K562 (cell line): Measurements from ENCODE around the gene LRRC8E. TPM values are rescaled to one million over a fixed set of nuclear protein-coding genes. Genes with fewer than 3 reads are reported as not detected.

Experiments
- BCOR ChIP-seq: fragments of 450-650 bp; IDR thresholded peaks from 2 replicates; pipeline ENCODE4 v1.6.1; 2016
- ZBTB1 ChIP-seq: sonication (generic); formaldehyde crosslinking; IDR thresholded peaks from 2 replicates; pipeline ENCODE4 v1.8.1; 2023; ENCODE audit warnings: missing genetic modification reagents, low read depth, mild to moderate bottlenecking, borderline replicate concordance
- polyA plus RNA-seq, 8 experiments: library from polyadenylated mRNA; depleted of rRNA in 4 of 8; stranded (reverse) in 5 of 8; unstranded in 3 of 8; fragments of >200 nt; fragmentation: Nextera tagmentation in 2 of 8; fragmentation: Illumina TruSeq in 1 of 8; extraction: Ambion mirVana in 2 of 8; extraction: Trizol in 1 of 8; gene quantifications; 2 replicates each; pipeline versions ENCODE4 v1.2.1 to v1.2.3, GENCODE V29; 2011 to 2014; ENCODE audit warnings: inconsistent platforms in 1 of 8, missing spikeins in 1 of 8
- total RNA-seq, 7 experiments: library from RNA; depleted of rRNA in 6 of 7; stranded (reverse); fragments of >200 nt in 6 of 7; fragmentation: Illumina TruSeq in 2 of 7; extraction: Trizol in 2 of 7; gene quantifications; 2 replicates each; pipeline versions ENCODE4 v1.2.1 to v1.2.3, GENCODE V29; 2011 to 2021; ENCODE audit warnings: low replicate concordance in 1 of 7
- TF ChIP-seq, protein P1 (sequence below): fragments of 200-800 bp; sonication (Bioruptor generic); IDR thresholded peaks from 2 replicates; pipeline ENCODE4 v1.6.1; 2016; ENCODE audit warnings: missing genetic modification characterization, missing compliant biosample characterization
- TF ChIP-seq, protein P2 (sequence below): fragments of 450-650 bp; IDR thresholded peaks from 2 replicates; pipeline ENCODE4 v1.6.1; 2016; ENCODE audit warnings: low read depth
- TF ChIP-seq, protein P3 (sequence below): IDR thresholded peaks from 2 replicates; pipeline ENCODE4 v1.6.1; 2011; ENCODE audit warnings: borderline replicate concordance, low read depth, mild to moderate bottlenecking, moderate library complexity, low read length; ENCODE audit not compliant: insufficient read depth, poor library complexity, severe bottlenecking
- TF ChIP-seq, protein P4 (sequence below): fragments of 450-650 bp; IDR thresholded peaks from 2 replicates; pipeline ENCODE4 v1.6.1; 2018; ENCODE audit not compliant: partially characterized antibody

The LRRC8E gene
- total and polyA plus RNA-seq, 9 of the 15 experiments (the other 6 are each of a cell fraction or from before 2014, with no cell fraction given), result 0.08 to 5.7 (median 3.5) TPM; not detected in 1

DNA sequence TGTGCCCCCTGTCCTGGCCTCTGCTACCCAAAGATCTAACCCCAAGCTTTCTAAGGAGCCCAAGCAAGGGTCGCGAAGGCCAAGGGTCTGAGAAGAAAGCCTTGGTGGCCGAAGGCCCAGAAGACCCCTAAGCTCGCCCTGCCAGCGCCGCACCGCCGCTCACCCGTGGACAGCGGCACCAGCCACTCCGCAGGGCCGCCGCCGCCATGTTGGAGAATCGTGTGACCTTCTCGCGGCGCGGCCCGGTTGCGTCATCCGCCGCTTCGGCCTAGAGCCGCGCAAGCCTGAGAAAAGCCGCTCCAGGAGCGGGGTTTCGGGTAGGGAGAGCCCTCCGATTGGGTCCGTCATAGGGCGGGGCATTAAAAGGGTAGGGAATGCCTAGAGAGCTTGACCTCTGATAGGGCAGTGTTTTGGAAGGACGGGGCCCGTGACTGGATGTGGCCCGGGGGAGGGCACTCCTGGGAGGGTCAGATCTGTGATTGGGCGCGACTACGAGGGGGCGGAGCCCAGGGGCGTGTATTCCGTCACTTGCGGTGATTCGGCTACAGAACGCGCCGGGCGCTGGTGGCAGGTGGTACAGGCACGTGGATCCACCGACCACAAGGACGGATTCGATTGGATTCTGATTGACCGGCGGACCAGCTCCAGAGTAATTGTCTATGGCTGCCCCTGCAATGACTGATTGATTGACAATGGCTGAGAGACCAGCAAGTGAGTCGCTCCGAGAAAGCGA is 55.3 kb downstream of the LRRC8E start, which contains the start of gene TIMM44 (continued):
- TF ChIP-seq, protein P1, sequence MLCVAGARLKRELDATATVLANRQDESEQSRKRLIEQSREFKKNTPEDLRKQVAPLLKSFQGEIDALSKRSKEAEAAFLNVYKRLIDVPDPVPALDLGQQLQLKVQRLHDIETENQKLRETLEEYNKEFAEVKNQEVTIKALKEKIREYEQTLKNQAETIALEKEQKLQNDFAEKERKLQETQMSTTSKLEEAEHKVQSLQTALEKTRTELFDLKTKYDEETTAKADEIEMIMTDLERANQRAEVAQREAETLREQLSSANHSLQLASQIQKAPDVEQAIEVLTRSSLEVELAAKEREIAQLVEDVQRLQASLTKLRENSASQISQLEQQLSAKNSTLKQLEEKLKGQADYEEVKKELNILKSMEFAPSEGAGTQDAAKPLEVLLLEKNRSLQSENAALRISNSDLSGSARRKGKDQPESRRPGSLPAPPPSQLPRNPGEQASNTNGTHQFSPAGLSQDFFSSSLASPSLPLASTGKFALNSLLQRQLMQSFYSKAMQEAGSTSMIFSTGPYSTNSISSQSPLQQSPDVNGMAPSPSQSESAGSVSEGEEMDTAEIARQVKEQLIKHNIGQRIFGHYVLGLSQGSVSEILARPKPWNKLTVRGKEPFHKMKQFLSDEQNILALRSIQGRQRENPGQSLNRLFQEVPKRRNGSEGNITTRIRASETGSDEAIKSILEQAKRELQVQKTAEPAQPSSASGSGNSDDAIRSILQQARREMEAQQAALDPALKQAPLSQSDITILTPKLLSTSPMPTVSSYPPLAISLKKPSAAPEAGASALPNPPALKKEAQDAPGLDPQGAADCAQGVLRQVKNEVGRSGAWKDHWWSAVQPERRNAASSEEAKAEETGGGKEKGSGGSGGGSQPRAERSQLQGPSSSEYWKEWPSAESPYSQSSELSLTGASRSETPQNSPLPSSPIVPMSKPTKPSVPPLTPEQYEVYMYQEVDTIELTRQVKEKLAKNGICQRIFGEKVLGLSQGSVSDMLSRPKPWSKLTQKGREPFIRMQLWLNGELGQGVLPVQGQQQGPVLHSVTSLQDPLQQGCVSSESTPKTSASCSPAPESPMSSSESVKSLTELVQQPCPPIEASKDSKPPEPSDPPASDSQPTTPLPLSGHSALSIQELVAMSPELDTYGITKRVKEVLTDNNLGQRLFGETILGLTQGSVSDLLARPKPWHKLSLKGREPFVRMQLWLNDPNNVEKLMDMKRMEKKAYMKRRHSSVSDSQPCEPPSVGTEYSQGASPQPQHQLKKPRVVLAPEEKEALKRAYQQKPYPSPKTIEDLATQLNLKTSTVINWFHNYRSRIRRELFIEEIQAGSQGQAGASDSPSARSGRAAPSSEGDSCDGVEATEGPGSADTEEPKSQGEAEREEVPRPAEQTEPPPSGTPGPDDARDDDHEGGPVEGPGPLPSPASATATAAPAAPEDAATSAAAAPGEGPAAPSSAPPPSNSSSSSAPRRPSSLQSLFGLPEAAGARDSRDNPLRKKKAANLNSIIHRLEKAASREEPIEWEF (CRISPR knock-in tag), result no peak
- TF ChIP-seq BCOR, result no peak
- TF ChIP-seq ZBTB1 (CRISPR knock-in tag), result no peak
- TF ChIP-seq, protein P2, sequence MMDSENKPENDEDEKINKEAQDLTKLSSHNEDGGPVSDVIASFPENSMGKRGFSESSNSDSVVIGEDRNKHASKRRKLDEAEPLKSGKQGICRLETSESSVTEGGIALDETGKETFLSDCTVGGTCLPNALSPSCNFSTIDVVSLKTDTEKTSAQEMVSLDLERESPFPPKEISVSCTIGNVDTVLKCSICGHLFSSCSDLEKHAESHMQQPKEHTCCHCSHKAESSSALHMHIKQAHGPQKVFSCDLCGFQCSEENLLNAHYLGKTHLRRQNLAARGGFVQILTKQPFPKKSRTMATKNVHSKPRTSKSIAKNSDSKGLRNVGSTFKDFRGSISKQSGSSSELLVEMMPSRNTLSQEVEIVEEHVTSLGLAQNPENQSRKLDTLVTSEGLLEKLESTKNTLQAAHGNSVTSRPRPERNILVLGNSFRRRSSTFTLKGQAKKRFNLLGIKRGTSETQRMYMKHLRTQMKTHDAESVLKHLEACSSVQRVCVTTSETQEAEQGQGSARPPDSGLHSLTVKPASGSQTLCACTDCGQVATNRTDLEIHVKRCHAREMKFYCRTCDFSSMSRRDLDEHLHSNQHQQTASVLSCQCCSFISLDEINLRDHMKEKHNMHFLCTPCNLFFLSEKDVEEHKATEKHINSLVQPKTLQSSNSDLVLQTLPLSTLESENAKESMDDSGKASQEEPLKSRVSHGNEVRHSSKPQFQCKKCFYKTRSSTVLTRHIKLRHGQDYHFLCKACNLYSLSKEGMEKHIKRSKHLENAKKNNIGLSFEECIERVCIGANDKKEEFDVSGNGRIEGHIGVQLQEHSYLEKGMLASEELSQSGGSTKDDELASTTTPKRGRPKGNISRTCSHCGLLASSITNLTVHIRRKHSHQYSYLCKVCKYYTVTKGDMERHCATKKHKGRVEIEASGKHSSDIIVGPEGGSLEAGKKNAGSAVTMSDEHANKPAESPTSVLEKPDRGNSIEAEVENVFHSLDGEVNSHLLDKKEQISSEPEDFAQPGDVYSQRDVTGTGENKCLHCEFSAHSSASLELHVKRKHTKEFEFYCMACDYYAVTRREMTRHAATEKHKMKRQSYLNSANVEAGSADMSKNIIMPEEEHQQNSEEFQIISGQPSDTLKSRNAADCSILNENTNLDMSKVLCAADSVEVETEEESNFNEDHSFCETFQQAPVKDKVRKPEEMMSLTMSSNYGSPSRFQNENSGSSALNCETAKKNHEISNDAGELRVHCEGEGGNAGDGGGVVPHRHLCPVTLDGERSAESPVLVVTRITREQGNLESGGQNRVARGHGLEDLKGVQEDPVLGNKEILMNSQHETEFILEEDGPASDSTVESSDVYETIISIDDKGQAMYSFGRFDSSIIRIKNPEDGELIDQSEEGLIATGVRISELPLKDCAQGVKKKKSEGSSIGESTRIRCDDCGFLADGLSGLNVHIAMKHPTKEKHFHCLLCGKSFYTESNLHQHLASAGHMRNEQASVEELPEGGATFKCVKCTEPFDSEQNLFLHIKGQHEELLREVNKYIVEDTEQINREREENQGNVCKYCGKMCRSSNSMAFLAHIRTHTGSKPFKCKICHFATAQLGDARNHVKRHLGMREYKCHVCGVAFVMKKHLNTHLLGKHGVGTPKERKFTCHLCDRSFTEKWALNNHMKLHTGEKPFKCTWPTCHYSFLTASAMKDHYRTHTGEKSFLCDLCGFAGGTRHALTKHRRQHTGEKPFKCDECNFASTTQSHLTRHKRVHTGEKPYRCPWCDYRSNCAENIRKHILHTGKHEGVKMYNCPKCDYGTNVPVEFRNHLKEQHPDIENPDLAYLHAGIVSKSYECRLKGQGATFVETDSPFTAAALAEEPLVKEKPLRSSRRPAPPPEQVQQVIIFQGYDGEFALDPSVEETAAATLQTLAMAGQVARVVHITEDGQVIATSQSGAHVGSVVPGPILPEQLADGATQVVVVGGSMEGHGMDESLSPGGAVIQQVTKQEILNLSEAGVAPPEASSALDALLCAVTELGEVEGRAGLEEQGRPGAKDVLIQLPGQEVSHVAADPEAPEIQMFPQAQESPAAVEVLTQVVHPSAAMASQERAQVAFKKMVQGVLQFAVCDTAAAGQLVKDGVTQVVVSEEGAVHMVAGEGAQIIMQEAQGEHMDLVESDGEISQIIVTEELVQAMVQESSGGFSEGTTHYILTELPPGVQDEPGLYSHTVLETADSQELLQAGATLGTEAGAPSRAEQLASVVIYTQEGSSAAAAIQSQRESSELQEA, result no peak
- TF ChIP-seq, protein P3, sequence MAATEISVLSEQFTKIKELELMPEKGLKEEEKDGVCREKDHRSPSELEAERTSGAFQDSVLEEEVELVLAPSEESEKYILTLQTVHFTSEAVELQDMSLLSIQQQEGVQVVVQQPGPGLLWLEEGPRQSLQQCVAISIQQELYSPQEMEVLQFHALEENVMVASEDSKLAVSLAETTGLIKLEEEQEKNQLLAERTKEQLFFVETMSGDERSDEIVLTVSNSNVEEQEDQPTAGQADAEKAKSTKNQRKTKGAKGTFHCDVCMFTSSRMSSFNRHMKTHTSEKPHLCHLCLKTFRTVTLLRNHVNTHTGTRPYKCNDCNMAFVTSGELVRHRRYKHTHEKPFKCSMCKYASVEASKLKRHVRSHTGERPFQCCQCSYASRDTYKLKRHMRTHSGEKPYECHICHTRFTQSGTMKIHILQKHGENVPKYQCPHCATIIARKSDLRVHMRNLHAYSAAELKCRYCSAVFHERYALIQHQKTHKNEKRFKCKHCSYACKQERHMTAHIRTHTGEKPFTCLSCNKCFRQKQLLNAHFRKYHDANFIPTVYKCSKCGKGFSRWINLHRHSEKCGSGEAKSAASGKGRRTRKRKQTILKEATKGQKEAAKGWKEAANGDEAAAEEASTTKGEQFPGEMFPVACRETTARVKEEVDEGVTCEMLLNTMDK, result no peak
- TF ChIP-seq, protein P4, sequence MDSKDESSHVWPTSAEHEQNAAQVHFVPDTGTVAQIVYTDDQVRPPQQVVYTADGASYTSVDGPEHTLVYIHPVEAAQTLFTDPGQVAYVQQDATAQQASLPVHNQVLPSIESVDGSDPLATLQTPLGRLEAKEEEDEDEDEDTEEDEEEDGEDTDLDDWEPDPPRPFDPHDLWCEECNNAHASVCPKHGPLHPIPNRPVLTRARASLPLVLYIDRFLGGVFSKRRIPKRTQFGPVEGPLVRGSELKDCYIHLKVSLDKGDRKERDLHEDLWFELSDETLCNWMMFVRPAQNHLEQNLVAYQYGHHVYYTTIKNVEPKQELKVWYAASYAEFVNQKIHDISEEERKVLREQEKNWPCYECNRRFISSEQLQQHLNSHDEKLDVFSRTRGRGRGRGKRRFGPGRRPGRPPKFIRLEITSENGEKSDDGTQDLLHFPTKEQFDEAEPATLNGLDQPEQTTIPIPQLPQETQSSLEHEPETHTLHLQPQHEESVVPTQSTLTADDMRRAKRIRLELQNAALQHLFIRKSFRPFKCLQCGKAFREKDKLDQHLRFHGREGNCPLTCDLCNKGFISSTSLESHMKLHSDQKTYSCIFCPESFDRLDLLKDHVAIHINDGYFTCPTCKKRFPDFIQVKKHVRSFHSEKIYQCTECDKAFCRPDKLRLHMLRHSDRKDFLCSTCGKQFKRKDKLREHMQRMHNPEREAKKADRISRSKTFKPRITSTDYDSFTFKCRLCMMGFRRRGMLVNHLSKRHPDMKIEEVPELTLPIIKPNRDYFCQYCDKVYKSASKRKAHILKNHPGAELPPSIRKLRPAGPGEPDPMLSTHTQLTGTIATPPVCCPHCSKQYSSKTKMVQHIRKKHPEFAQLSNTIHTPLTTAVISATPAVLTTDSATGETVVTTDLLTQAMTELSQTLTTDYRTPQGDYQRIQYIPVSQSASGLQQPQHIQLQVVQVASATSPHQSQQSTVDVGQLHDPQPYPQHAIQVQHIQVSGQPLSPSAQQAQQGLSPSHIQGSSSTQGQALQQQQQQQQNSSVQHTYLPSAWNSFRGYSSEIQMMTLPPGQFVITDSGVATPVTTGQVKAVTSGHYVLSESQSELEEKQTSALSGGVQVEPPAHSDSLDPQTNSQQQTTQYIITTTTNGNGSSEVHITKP, result no peak
